Omental fat pad (tissue), 4 donors: ENCODE measurements around the gene NRL. TPM values are rescaled to one million over a fixed set of nuclear protein-coding genes. Genes with fewer than 3 reads are reported as not detected.

Source experiments
- ATAC-seq: fragments of 150-250 bp; one replicate; pipeline ENCODE4 v1.9.1; 2016; ENCODE audit warnings: mild to moderate bottlenecking, moderate library complexity; ENCODE audit not compliant: low FRiP score
- DNase-seq: peaks from one replicate; pipeline ENCODE4 v3.0.0-alpha.2; 2019; ENCODE audit warnings: low spot score
- CTCF ChIP-seq, 3 donors: fragments of 450-650 bp; IDR thresholded peaks; one replicate each; pipeline ENCODE4 v1.5.1; 2016 to 2017; ENCODE audit warnings: antibody characterized with exemption in 3 of 3, mild to moderate bottlenecking in 3 of 3, moderate library complexity in 2 of 3
- total RNA-seq, 4 donors: library from RNA; depleted of rRNA; stranded (reverse); fragments of >200 nt; gene quantifications; one replicate each; pipeline ENCODE4 v1.1.0, GENCODE V29; 2016

Gene NRL
- total RNA-seq, 4 donors from 2014 or later, result 0.94 to 4.3 (median 1.3) TPM

DNA sequence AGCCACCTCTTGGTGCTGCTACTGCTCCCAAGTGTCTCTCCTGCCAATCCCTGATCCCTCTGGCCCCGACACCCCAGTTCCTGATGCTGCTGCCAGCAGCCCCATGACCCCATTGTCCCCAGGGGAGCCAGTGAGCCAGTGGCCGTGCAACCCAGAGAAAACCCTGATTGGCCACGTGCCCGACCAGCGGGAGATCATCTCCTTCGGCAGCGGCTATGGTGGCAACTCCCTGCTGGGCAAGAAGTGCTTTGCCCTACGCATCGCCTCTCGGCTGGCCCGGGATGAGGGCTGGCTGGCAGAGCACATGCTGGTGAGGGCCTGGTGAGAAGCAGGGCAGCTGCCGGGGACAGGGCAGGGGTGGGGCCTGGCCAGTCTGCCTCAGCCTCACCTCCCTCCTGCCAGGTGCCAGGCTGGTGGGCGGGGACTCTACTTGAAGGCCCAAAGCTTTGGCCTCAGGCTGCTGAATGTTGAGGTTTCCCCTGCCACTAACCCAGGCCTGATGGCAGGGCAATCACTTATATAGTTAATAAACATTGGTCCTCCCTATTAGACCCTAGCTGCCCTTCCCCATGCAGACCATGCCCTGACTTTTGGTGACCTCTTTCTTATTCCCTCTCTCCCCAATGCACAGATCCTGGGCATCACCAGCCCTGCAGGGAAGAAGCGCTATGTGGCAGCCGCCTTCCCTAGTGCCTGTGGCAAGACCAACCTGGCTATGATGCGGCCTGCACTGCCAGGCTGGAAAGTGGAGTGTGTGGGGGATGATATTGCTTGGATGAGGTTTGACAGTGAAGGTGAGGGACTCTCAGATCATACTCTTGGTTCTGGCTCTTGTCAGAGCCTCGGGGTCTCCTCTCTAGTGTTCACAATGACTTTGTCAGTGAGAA lies 15.6 kb downstream of the NRL start:
- DNase-seq (no peak), ATAC-seq (no peak)
- TF ChIP-seq CTCF (IDR thresholded peaks at IDR 0.05), result no peak

DNA sequence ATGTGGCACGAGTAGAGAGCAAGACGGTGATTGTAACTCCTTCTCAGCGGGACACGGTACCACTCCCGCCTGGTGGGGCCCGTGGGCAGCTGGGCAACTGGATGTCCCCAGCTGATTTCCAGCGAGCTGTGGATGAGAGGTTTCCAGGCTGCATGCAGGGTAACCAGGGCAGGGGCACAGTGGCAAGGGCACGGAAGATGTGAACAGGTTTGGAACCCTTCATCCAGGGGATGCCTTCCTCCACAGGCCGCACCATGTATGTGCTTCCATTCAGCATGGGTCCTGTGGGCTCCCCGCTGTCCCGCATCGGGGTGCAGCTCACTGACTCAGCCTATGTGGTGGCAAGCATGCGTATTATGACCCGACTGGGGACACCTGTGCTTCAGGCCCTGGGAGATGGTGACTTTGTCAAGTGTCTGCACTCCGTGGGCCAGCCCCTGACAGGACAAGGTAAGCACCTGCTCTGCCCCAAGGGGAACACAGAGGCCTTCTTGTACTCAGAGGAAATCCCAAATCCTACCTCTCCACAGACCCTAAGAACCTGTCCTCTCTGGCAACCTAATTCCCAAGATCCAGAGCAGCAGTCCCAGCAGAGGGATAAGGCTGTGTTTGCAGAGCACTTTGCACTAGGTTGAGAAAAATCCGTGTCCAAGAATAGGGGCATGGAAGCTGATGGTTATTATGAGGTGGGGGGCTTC lies 16.4 kb downstream of the NRL start:
- ATAC-seq (no peak), DNase-seq (no peak)
- TF ChIP-seq CTCF (IDR thresholded peaks at IDR 0.05), result no peak

GRCh38 chr14:24096545-24097181 lies 18.1 kb downstream of the NRL start:
- TF ChIP-seq CTCF (IDR thresholded peaks at IDR 0.05), result no peak
- DNase-seq (no peak), ATAC-seq (no peak)

- ATAC-seq (no peak), DNase-seq (no peak)
- TF ChIP-seq CTCF (IDR thresholded peaks at IDR 0.05), result no peak
These were observed 19.3 kb downstream of the NRL start for GRCh38 chr14:24095271-24096068.

GRCh38 chr14:24094841-24095270 lies 19.9 kb downstream of the NRL start:
- no peak for DNase-seq
- peak; percentile 6 for ATAC-seq
- no peak for TF ChIP-seq CTCF (IDR thresholded peaks at IDR 0.05)
